Spleen (tissue), 11 donors: ENCODE data around the gene DUOX1. TPM values are rescaled to one million over a fixed set of nuclear protein-coding genes. Genes with fewer than 3 reads are reported as not detected.
A peak's percentile ranks its signal among the peaks of the same experiment; 100 is the strongest.

Experiments used
- DNase-seq: peaks from one replicate; pipeline ENCODE4 v3.0.0-alpha.2; 2020
- H3K27ac ChIP-seq, 8 donors: fragments of 200-600 bp; sonication (generic) in 7 of 8; 1 replicate in 4 of 8; 2 replicates in 4 of 8; pipeline versions ENCODE4 v1.5.0 to v1.8.0; 2016 to 2021; ENCODE audit warnings: inconsistent platforms in 4 of 8, mild to moderate bottlenecking in 4 of 8, moderate library complexity in 1 of 8
- H3K27me3 ChIP-seq, 7 donors: fragments of 200-600 bp; sonication (generic) in 6 of 7; replicated peaks in 1 of 7; 1 replicate in 4 of 7; 2 replicates in 3 of 7; pipeline versions ENCODE4 v1.5.0 to v1.8.0; 2016 to 2021; ENCODE audit warnings: inconsistent platforms in 3 of 7, mild to moderate bottlenecking in 1 of 7
- H3K36me3 ChIP-seq, 6 donors: fragments of 200-600 bp; sonication (generic) in 5 of 6; 1 replicate in 4 of 6; 2 replicates in 2 of 6; pipeline versions ENCODE4 v1.5.0 to v1.8.0; 2016 to 2021; ENCODE audit warnings: inconsistent platforms in 2 of 6
- H3K4me1 ChIP-seq, 6 donors: fragments of 200-600 bp; sonication (generic) in 5 of 6; 1 replicate in 3 of 6; 2 replicates in 3 of 6; pipeline versions ENCODE4 v1.5.0 to v1.8.0; 2016 to 2021; ENCODE audit warnings: inconsistent platforms in 3 of 6
- H3K4me3 ChIP-seq, 8 donors: fragments of 200-600 bp; sonication (generic) in 7 of 8; 1 replicate in 4 of 8; 2 replicates in 4 of 8; pipeline versions ENCODE4 v1.5.0 to v1.8.0; 2016 to 2021; ENCODE audit warnings: inconsistent platforms in 4 of 8, mild to moderate bottlenecking in 4 of 8, moderate library complexity in 2 of 8
- H3K9me3 ChIP-seq, 8 donors: fragments of 200-600 bp; sonication (generic) in 7 of 8; 1 replicate in 4 of 8; 2 replicates in 4 of 8; pipeline versions ENCODE4 v1.5.0 to v1.8.0; 2016 to 2021; ENCODE audit warnings: inconsistent platforms in 4 of 8
- POLR2A ChIP-seq, 3 donors: fragments of 450-650 bp; IDR thresholded peaks; one replicate each; pipeline ENCODE4 v1.5.1; 2017; ENCODE audit warnings: antibody characterized with exemption in 3 of 3, mild to moderate bottlenecking in 1 of 3
- POLR2AphosphoS5 ChIP-seq, 3 donors: sonication (generic); formaldehyde crosslinking; IDR thresholded peaks; one replicate each; pipeline ENCODE4 v1.5.1; 2017; ENCODE audit warnings: antibody characterized with exemption in 3 of 3
- WGBS, 5 donors: extraction: QIAGEN DNeasy Blood & Tissue Kit in 3 of 5; methylation state at CpG; one replicate each; pipeline versions ENCODE4 v1.1.5 to v1.1.7; 2013 to 2018; 5-methylcytosine and 5-hydroxymethylcytosine counted together
- intact Hi-C: fragments of 100-400 bp; cut with DNase I; formaldehyde crosslinking; loops from one replicate; pipeline ENCODE4 v1.15.0; 2023; ENCODE audit warnings: low total_unique reads
- polyA plus RNA-seq, 3 donors: library from polyadenylated mRNA; stranded (reverse); fragments of 200-250 nt; gene quantifications; one replicate each; pipeline ENCODE4 v1.2.1, GENCODE V29; 2013
- total RNA-seq, 7 donors: library from RNA; depleted of rRNA in 3 of 7; stranded (reverse); fragments of >200 nt in 3 of 7; fragmentation: NEBNext Ultra II Directional in 4 of 7; extraction: Animal tissue kit (Norgen Biotek cat#: 25700) in 4 of 7; gene quantifications; one replicate each; pipeline versions ENCODE4 v1.1.0 to v1.2.1, GENCODE V29; 2016 to 2021
- TF ChIP-seq, protein P1 (sequence below), 11 experiments: fragments of 200-600 bp in 7 of 11; fragments of 450-650 bp in 4 of 11; sonication (generic) in 4 of 11; IDR thresholded peaks in 8 of 11; conservative IDR thresholded peaks in 3 of 11; 1 replicate in 7 of 11; 2 replicates in 4 of 11; pipeline versions ENCODE4 v1.4.0 to v1.8.0; 2016 to 2021; ENCODE audit warnings: antibody characterized with exemption in 11 of 11, inconsistent platforms in 4 of 11, mild to moderate bottlenecking in 1 of 11
- donor health status: healthy with polysubstance abuse.
- donor health status: DM: no; HTN: no; CAD: no; lungs with moderate emphysema.
- donor health status: DM: no; HTN: no; CAD: no.
- donor health status: Bipolar disorder and iron deficiency.
- donor health status: healthy.
- donor health status: DM: no; HTN: no; CAD: no.
- donor health status: DM: yes; HTN: yes; CAD: no.

DUOX1 gene
- total and polyA plus RNA-seq, 10 donors: 0.04 to 0.28 (median 0.09) TPM; not detected in 5

DNA sequence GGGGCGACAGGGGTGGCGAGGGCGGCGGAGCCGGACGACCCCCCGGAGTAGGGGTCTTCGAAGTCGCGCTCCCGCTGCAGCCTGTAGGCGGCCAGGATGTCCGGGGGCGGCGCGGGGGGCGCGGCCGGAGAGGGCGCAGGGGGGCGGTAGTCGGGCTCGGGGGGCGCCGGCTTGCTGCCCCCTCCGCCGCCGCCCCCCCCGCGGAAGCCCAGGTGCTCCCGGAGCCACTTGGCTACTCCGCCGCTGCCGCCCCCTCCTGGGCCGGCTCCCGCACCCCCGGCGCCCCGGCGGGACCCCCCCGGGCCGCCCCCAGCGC, 57.7 kb downstream of the DUOX1 start:
- Histone ChIP-seq H3K9me3 (no peaks in the 10 kb centered on the region), H3K36me3 (no peaks in the 10 kb centered on the region), H3K27ac (peak overlapping the region in 7 of 8 donors; percentile 42 to 80 (median 74)), H3K27me3 (peaks cover 0 to 23% (median 0%) of the 10 kb centered on the region in 7 donors), H3K4me1 (peaks cover 3 to 41% (median 24%) of the 10 kb centered on the region in 6 donors), H3K4me3 (peak overlapping the region; percentile 48 to 84 (median 58))
- WGBS, 5 donors: 0 to 2% (median 2%) methylated on average over 16 to 43 of the region's 43 CpGs; no CpG with 5 or more reads in 1 of the 5 donors
- no peak for TF ChIP-seq POLR2A (IDR thresholded peaks at IDR 0.05)
- TF ChIP-seq, protein P1, sequence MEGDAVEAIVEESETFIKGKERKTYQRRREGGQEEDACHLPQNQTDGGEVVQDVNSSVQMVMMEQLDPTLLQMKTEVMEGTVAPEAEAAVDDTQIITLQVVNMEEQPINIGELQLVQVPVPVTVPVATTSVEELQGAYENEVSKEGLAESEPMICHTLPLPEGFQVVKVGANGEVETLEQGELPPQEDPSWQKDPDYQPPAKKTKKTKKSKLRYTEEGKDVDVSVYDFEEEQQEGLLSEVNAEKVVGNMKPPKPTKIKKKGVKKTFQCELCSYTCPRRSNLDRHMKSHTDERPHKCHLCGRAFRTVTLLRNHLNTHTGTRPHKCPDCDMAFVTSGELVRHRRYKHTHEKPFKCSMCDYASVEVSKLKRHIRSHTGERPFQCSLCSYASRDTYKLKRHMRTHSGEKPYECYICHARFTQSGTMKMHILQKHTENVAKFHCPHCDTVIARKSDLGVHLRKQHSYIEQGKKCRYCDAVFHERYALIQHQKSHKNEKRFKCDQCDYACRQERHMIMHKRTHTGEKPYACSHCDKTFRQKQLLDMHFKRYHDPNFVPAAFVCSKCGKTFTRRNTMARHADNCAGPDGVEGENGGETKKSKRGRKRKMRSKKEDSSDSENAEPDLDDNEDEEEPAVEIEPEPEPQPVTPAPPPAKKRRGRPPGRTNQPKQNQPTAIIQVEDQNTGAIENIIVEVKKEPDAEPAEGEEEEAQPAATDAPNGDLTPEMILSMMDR (IDR thresholded peaks at IDR 0.05 in 8 of 11, conservative IDR thresholded peaks at IDR 0.05 in 3 of 11): peak in 1 of 11 experiments; percentile 12
- DNase-seq: no peak
- intact Hi-C loops: no loop called here

DNA sequence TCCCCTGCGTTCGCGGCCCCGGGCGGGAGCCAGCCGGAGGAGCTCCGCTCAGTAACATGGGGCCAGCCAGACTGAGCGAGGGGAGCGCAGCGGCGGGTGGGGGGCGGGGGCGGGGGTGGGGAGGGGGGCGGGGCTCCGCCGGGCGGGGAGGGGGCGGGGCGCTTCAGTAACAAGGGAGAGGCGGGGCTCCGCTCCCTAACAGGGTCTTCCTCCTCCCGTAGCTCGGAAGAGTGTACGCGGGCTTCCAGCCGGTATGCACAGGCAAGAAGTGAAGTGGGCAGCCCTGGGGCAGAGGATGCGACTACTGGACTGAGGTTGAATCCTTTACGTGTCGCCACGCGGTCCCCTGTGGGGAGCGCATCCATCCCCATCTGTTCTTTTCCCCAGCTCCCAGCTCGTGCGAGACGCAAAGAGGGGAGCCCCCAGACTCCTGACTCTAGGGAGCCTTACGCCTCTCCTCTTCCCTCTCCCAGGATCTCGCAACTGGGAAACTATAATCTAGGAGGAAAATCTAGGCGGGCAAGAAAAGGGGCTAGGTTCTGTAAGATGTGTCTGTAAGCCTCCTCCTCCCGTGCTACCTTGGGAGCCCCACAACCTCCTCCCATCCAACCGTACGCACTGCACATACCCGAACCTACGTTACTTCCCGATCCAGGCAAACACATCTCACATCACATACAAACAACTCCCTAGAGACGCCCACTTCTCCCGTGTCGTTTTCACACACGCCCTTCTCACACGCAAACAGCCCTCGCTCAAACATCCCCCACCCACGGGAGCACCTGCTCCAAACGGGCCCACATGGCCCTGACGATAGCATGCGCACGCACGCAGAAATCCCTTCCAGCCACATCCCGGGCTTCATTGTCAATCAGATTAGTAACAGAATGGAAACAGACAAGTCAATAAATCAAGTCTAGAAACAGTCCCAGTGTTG, 58.4 kb downstream of the DUOX1 start, which contains the start of gene SHF:
TSS of gene SHF (minus strand) at position 73 of the 937 bp plus-strand sequence. CDS start at position 58, 15 bp downstream.
- peaks cover 0 to 23% (median 0%) of the 10 kb centered on the region in 7 donors for H3K27me3 ChIP-seq
- intact Hi-C loops: no loop called here
- peak within 1 kb of the TSS; percentile 19 to 80 (median 74) for H3K27ac ChIP-seq
- no peaks in the 10 kb centered on the region for H3K36me3 ChIP-seq
- WGBS, 5 donors: 1 to 2% (median 1%) methylated on average over 34 to 54 of the region's 57 CpGs
- peak; percentile 89 for DNase-seq
- H3K9me3 ChIP-seq: no peaks in the 10 kb centered on the region
- H3K4me3 ChIP-seq: peak within 1 kb of the TSS; percentile 48 to 84 (median 58)
- TF ChIP-seq, protein P1 (IDR thresholded peaks at IDR 0.05 in 8 of 11, conservative IDR thresholded peaks at IDR 0.05 in 3 of 11): no peak
- TF ChIP-seq POLR2A (IDR thresholded peaks at IDR 0.05): peak in 1 of 3 donors; percentile 11
- TF ChIP-seq POLR2AphosphoS5 (IDR thresholded peaks at IDR 0.05): peak; percentile 65 to 76 (median 69)
- peaks cover 3 to 41% (median 24%) of the 10 kb centered on the region in 6 donors for H3K4me1 ChIP-seq

DNA sequence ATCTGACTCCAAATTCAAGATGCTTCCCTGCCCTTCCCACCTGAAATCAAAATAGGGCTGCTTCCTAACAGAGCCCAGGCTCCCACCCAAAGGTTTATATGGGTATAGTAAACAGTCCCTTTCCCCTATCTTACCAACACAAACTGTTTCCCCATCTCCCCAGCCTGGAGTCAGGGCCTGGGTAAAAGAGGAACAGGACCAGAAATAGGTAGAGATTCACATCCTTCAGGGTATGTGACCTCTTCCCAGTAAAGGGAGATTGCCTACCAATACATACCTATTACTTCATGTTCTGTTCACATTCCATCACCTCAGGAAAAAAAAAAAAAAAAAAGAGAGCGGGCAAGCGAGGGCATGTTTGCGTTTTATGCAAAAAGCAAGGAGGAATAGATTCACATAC, 67.7 kb downstream of the DUOX1 start:
- Histone ChIP-seq H3K36me3 (no peaks in the 10 kb centered on the region), H3K4me3 (peak overlapping the region in 4 of 8 donors; percentile 45 to 82 (median 66)), H3K9me3 (no peaks in the 10 kb centered on the region), H3K4me1 (peaks cover 0 to 36% (median 16%) of the 10 kb centered on the region in 6 donors), H3K27ac (peak overlapping the region in 2 of 8 donors; percentile 96), H3K27me3 (no peaks in the 10 kb centered on the region)
- intact Hi-C loops: no loop called here
- WGBS, 5 donors: 73 to 90% (median 79%) methylated on average over 3 of the region's 3 CpGs
- TF ChIP-seq, protein P1 (IDR thresholded peaks at IDR 0.05 in 8 of 11, conservative IDR thresholded peaks at IDR 0.05 in 3 of 11): no peak
- TF ChIP-seq POLR2A (IDR thresholded peaks at IDR 0.05) (no peak), POLR2AphosphoS5 (IDR thresholded peaks at IDR 0.05) (no peak)
- DNase-seq: no peak
